Transverse colon (tissue), 4 donors: Measurements from ENCODE around the gene SCEL. TPM values are rescaled to one million over a fixed set of nuclear protein-coding genes. Genes with fewer than 3 reads are reported as not detected.

Experiments used
- DNase-seq: peaks from one replicate; pipeline ENCODE4 v3.0.0-alpha.2; 2019
- H3K27ac ChIP-seq, 4 donors: fragments of 200-600 bp; sonication (generic); 2 replicates each; pipeline ENCODE4 v1.5.1; 2016 to 2018; ENCODE audit warnings: inconsistent platforms in 4 of 4
- H3K27me3 ChIP-seq: fragments of 200-600 bp; sonication (generic); 2 replicates; pipeline ENCODE4 v1.5.1; 2017; ENCODE audit warnings: inconsistent platforms
- H3K36me3 ChIP-seq, 4 donors: fragments of 200-600 bp; sonication (generic); 2 replicates each; pipeline ENCODE4 v1.5.1; 2017 to 2019; ENCODE audit warnings: inconsistent platforms in 4 of 4
- H3K4me1 ChIP-seq, 4 donors: fragments of 200-600 bp; sonication (generic); 2 replicates each; pipeline ENCODE4 v1.5.1; 2017 to 2020; ENCODE audit warnings: inconsistent platforms in 4 of 4
- H3K4me3 ChIP-seq, 4 donors: fragments of 200-600 bp; sonication (generic); 1 replicate in 1 of 4; 2 replicates in 3 of 4; pipeline versions ENCODE4 v1.5.1 to v1.6.1; 2017 to 2019; ENCODE audit warnings: inconsistent platforms in 4 of 4
- H3K9me3 ChIP-seq, 2 donors: fragments of 200-600 bp; sonication (generic); 2 replicates each; pipeline ENCODE4 v1.5.1; 2017 to 2019; ENCODE audit warnings: inconsistent platforms in 2 of 2
- EP300 ChIP-seq: sonication (generic); formaldehyde crosslinking; IDR thresholded peaks from one replicate; pipeline ENCODE4 v1.6.1; 2017; ENCODE audit warnings: antibody characterized with exemption, low read depth
- POLR2A ChIP-seq: fragments of 450-650 bp; IDR thresholded peaks from one replicate; pipeline ENCODE4 v1.6.1; 2016; ENCODE audit warnings: antibody characterized with exemption, mild to moderate bottlenecking, moderate library complexity
- POLR2AphosphoS5 ChIP-seq, 3 donors: sonication (generic); formaldehyde crosslinking; IDR thresholded peaks; one replicate each; pipeline ENCODE4 v1.6.1; 2016; ENCODE audit warnings: antibody characterized with exemption in 3 of 3
- WGBS, 2 donors: methylation state at CpG; one replicate each; pipeline ENCODE4 v1.1.5; 2018; ENCODE audit warnings: low coverage in 1 of 2; 5-methylcytosine and 5-hydroxymethylcytosine counted together
- in situ Hi-C, 4 donors: fragments of 200-750 bp; cut with MboI; loops; one replicate each; pipeline versions ENCODE4 v1.15.0 to v1.15.1; 2017; ENCODE audit warnings: low sequenced_read_pairs in 3 of 4, low pct_ligation_motif_present in 1 of 4, low pct_unique_long_range_greater_than_20kb in 1 of 4
- intact Hi-C: fragments of 100-400 bp; cut with DNase I; formaldehyde crosslinking; loops from one replicate; pipeline ENCODE4 v1.15.1; 2023; ENCODE audit warnings: low total_unique reads
- total RNA-seq, 4 donors: library from RNA; depleted of rRNA; stranded (reverse); fragments of >200 nt; gene quantifications; one replicate each; pipeline ENCODE4 v1.1.0, GENCODE V29; 2016
- TF ChIP-seq, protein P1 (sequence below), 5 experiments: fragments of 200-600 bp in 3 of 5; fragments of 450-650 bp in 2 of 5; sonication (generic) in 3 of 5; IDR thresholded peaks; 1 replicate in 2 of 5; 2 replicates in 3 of 5; pipeline ENCODE4 v1.5.1; 2016 to 2017; ENCODE audit warnings: antibody characterized with exemption in 5 of 5, inconsistent platforms in 3 of 5, mild to moderate bottlenecking in 2 of 5, moderate library complexity in 1 of 5

SCEL gene, protein sequence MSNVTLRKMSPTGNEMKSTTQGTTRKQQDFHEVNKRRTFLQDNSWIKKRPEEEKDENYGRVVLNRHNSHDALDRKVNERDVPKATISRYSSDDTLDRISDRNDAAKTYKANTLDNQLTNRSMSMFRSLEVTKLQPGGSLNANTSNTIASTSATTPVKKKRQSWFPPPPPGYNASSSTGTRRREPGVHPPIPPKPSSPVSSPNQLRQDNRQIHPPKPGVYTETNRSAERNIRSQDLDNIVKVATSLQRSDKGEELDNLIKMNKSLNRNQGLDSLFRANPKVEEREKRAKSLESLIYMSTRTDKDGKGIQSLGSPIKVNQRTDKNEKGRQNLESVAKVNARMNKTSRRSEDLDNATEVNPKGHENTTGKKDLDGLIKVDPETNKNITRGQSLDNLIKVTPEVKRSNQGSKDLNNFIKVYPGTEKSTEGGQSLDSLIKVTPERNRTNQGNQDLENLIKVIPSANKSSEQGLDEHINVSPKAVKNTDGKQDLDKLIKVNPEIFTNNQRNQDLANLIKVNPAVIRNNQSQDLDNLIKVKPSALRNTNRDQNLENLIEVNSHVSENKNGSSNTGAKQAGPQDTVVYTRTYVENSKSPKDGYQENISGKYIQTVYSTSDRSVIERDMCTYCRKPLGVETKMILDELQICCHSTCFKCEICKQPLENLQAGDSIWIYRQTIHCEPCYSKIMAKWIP
- total RNA-seq: under 1 TPM in 2 of 4 donors, not detected in 2; 0.32 to 0.96 TPM

DNA sequence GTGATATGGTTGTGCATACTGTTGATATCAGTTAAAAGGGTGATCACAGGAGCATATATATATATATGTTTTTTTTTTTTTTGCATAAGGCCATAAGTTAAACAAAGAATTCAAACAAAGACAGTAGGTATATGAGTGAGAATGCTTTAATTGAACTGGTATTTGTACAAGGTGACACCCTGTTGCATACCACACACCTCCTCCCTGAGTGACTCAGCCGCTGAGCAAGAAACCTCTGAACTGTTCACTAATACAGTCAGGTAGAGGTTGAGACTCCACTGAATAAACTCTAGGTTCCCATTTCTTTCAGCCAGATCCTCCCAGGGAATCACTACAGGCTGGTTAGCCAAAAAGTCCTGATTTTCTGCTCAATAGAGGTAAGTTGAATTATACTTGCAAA is at the start of gene SCEL:
Gene SCEL (plus strand): TSS at position 259 of the 400 bp plus-strand sequence. CDS start 20,170 bp downstream, outside the sequence.
- Histone ChIP-seq H3K4me1 (no peaks in the 10 kb centered on the region), H3K4me3 (no peak within 1 kb of the TSS), H3K9me3 (no peaks in the 10 kb centered on the region), H3K27ac (no peak within 1 kb of the TSS), H3K27me3 (peaks cover 11% of the 10 kb centered on the region), H3K36me3 (no peaks in the 10 kb centered on the region)
- 50 to 65% methylated on average over 1 of the region's 1 CpG for WGBS, 2 donors
- in situ Hi-C loops: no loop called here
- DNase-seq: no peak
- intact Hi-C loops: no loop called here
- no peak for TF ChIP-seq POLR2A
- TF ChIP-seq, protein P1, sequence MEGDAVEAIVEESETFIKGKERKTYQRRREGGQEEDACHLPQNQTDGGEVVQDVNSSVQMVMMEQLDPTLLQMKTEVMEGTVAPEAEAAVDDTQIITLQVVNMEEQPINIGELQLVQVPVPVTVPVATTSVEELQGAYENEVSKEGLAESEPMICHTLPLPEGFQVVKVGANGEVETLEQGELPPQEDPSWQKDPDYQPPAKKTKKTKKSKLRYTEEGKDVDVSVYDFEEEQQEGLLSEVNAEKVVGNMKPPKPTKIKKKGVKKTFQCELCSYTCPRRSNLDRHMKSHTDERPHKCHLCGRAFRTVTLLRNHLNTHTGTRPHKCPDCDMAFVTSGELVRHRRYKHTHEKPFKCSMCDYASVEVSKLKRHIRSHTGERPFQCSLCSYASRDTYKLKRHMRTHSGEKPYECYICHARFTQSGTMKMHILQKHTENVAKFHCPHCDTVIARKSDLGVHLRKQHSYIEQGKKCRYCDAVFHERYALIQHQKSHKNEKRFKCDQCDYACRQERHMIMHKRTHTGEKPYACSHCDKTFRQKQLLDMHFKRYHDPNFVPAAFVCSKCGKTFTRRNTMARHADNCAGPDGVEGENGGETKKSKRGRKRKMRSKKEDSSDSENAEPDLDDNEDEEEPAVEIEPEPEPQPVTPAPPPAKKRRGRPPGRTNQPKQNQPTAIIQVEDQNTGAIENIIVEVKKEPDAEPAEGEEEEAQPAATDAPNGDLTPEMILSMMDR (IDR thresholded peaks at IDR 0.05): no peak
- TF ChIP-seq EP300: no peak
- TF ChIP-seq POLR2AphosphoS5 (IDR thresholded peaks at IDR 0.05): no peak

DNA sequence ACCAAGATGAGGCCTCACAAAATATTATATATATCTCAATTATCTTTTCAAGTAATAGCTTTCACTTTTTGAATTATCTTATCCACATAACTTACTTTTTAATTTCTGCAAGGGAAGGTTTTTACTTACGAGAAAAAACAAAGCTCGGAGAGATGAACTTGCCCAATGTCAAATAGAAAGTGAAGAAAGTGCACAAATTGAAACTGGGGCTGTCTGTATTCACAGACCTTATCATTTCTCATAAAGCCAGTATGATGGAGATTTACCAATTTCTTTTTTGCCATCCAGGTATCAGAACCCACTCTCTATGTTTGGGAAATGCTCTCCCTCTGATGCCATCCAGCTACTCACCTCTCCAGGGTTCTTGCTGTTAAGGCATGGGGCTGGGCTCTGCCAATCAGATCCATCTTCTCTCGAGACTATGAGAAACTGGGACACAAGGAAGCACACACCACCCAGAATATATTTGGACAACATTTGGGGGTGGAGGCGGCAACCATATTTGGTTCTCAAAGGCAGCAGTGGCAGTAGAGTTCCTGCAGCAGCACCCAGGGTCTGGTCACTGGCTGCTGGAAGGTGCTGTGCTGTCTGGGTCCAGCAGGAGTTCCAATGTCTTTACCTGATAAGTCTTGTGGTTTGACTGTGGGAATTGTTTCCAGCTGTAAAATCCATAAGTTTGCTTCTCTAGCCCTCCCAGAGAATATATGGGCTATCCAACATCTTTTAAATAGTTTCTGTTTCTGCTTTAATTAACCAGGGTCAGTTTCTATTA is 45.8 kb upstream of the SCEL start:
- Histone ChIP-seq H3K9me3 (no peaks in the 10 kb centered on the region), H3K36me3 (no peaks in the 10 kb centered on the region), H3K4me1 (no peaks in the 10 kb centered on the region), H3K4me3 (no peak overlapping the region), H3K27ac (no peak overlapping the region), H3K27me3 (no peaks in the 10 kb centered on the region)
- TF ChIP-seq EP300: no peak
- no peak for TF ChIP-seq POLR2A
- no peak for TF ChIP-seq POLR2AphosphoS5 (IDR thresholded peaks at IDR 0.05)
- TF ChIP-seq, protein P1 (IDR thresholded peaks at IDR 0.05): no peak
- intact Hi-C loops: no loop called here
- WGBS, 2 donors: 85 to 94% methylated on average over 2 to 4 of the region's 4 CpGs
- in situ Hi-C loops: no loop called here
- no peak for DNase-seq

DNA sequence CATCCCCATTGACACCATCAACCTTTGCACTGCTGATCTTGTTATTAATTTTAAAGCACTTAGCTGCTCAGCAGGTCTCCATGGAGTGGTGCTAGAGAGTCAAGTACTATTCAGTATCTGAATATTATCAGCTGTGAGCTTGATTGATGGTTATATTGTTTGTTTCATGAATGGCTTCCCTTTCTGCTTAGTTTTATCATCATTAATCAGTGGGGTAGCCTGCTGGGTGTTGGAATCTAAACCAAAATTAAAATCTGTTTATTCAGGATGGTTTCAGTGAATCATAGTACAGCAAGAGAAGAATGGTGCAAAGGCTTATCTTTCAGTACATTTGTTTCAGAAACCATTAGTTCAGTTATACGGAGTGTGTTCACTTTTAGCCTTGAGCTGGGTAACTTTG is 42.5 kb upstream of the SCEL start:
- intact Hi-C loops (loop anchor here (1.0 kb wide), 1 partner anchor 15 kb away; no protein-coding TSS in a partner anchor), in situ Hi-C loops (no loop called here)
- Histone ChIP-seq H3K27me3 (no peaks in the 10 kb centered on the region), H3K4me1 (no peaks in the 10 kb centered on the region), H3K9me3 (no peaks in the 10 kb centered on the region), H3K4me3 (no peak overlapping the region), H3K27ac (no peak overlapping the region), H3K36me3 (no peaks in the 10 kb centered on the region)
- DNase-seq: no peak
- TF ChIP-seq, protein P1 (IDR thresholded peaks at IDR 0.05): peak in 2 of 5 experiments; percentile 11 to 14
- TF ChIP-seq POLR2A (no peak), EP300 (no peak), POLR2AphosphoS5 (IDR thresholded peaks at IDR 0.05) (no peak)
- 13 to 40% methylated on average over 1 of the region's 1 CpG for WGBS, 2 donors

DNA sequence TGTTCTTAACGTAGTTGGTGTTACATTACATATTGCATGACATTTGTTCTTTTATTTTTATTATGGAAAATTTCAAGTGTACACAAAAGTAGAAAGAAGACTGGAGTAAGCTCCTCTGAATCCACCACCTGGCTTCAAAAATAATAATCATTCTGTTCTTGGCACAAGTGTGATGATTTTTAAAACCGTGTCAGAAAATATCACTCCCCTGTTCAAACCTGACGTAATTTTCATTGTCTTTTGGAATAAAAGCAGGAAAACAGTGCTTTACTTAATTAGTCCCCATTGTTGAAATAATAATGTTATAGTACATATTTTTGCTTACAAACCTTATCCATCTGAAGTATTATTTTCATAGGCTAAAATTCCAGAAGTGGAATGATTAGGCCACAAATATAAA is 41.3 kb upstream of the SCEL start:
- Histone ChIP-seq H3K4me3 (no peak overlapping the region), H3K4me1 (no peaks in the 10 kb centered on the region), H3K27ac (no peak overlapping the region), H3K9me3 (no peaks in the 10 kb centered on the region), H3K36me3 (no peaks in the 10 kb centered on the region), H3K27me3 (no peaks in the 10 kb centered on the region)
- intact Hi-C loops (no loop called here), in situ Hi-C loops (no loop called here)
- no peak for DNase-seq
- WGBS, 2 donors: 68 to 69% methylated on average over 3 of the region's 3 CpGs
- TF ChIP-seq, protein P1 (IDR thresholded peaks at IDR 0.05): no peak
- TF ChIP-seq POLR2AphosphoS5 (IDR thresholded peaks at IDR 0.05) (no peak), EP300 (no peak), POLR2A (no peak)
